IPS-20b (cell line): ENCODE measurements around the gene KIF1C.
A peak's percentile ranks its signal among the peaks of the same experiment; 100 is the strongest.
"Not testable (repeated sequence)": the region's sequence is repeated elsewhere in the genome, so short reads cannot be mapped to it uniquely, and the experiment has no call there.

ENCODE experiments used
- H3K27ac ChIP-seq: one replicate; pipeline ENCODE4 v1.5.1; 2013; ENCODE audit warnings: low read length
- H3K27me3 ChIP-seq: 2 replicates; pipeline ENCODE4 v1.6.1; 2013; ENCODE audit warnings: mild to moderate bottlenecking, low read length, inconsistent platforms; ENCODE audit not compliant: insufficient read depth
- H3K36me3 ChIP-seq: 2 replicates; pipeline ENCODE4 v1.6.1; 2013; ENCODE audit warnings: low read depth, mild to moderate bottlenecking, inconsistent platforms, low read length, moderate library complexity; ENCODE audit not compliant: insufficient read depth
- H3K4me1 ChIP-seq: 2 replicates; pipeline ENCODE4 v1.6.1; 2013; ENCODE audit warnings: mild to moderate bottlenecking, control low read depth, inconsistent platforms, low read length, moderate library complexity; ENCODE audit not compliant: insufficient read depth
- H3K4me3 ChIP-seq: 2 replicates; pipeline ENCODE4 v1.5.1; 2013; ENCODE audit warnings: mild to moderate bottlenecking, low read length, inconsistent platforms
- H3K9ac ChIP-seq: 2 replicates; pipeline ENCODE4 v1.6.1; 2013; ENCODE audit warnings: low read depth, mild to moderate bottlenecking, inconsistent platforms, low read length, moderate library complexity
- H3K9me3 ChIP-seq: 2 replicates; pipeline ENCODE4 v1.6.1; 2013; ENCODE audit warnings: mild to moderate bottlenecking, low read depth, low read length, inconsistent platforms; ENCODE audit not compliant: insufficient read depth

The KIF1C gene

GRCh38 chr17:5019475-5019956 is 21.8 kb downstream of the KIF1C start:
- Histone ChIP-seq H3K9me3 (no peaks in the 10 kb centered on the region), H3K27ac (no peak overlapping the region), H3K4me3 (no peak overlapping the region), H3K9ac (no peak overlapping the region), H3K4me1 (no peaks in the 10 kb centered on the region), H3K36me3 (peaks cover 76% of the 10 kb centered on the region), H3K27me3 (no peaks in the 10 kb centered on the region)

GRCh38 chr17:5020502-5021023 is 22.8 kb downstream of the KIF1C start:
- H3K4me1 ChIP-seq, result no peaks in the 10 kb centered on the region
- H3K36me3 ChIP-seq, result peaks cover 70% of the 10 kb centered on the region
- no peak overlapping the region for H3K27ac ChIP-seq
- H3K9ac ChIP-seq, result no peak overlapping the region
- no peaks in the 10 kb centered on the region for H3K9me3 ChIP-seq
- no peaks in the 10 kb centered on the region for H3K27me3 ChIP-seq
- H3K4me3 ChIP-seq, result no peak overlapping the region

DNA sequence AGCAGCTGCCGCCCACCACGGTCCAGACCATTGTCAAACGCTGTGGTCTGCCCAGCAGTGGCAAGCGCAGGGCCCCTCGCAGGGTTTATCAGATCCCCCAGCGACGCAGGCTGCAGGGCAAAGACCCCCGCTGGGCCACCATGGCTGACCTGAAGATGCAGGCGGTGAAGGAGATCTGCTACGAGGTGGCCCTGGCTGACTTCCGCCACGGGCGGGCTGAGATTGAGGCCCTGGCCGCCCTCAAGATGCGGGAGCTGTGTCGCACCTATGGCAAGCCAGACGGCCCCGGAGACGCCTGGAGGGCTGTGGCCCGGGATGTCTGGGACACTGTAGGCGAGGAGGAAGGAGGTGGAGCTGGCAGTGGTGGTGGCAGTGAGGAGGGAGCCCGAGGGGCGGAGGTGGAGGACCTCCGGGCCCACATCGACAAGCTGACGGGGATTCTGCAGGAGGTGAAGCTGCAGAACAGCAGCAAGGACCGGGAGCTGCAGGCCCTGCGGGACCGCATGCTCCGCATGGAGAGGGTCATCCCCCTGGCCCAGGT is 24.5 kb downstream of the KIF1C start:
- no peak overlapping the region for H3K4me3 ChIP-seq
- H3K36me3 ChIP-seq, result peaks cover 58% of the 10 kb centered on the region
- no peaks in the 10 kb centered on the region for H3K9me3 ChIP-seq
- H3K27me3 ChIP-seq, result no peaks in the 10 kb centered on the region
- H3K27ac ChIP-seq, result no peak overlapping the region
- no peak overlapping the region for H3K9ac ChIP-seq
- no peaks in the 10 kb centered on the region for H3K4me1 ChIP-seq

GRCh38 chr17:5023588-5024147 is 25.9 kb downstream of the KIF1C start:
- Histone ChIP-seq H3K4me1 (no peaks in the 10 kb centered on the region), H3K27ac (no peak overlapping the region), H3K9ac (no peak overlapping the region), H3K9me3 (no peaks in the 10 kb centered on the region), H3K4me3 (no peak overlapping the region), H3K36me3 (peaks cover 48% of the 10 kb centered on the region), H3K27me3 (no peaks in the 10 kb centered on the region)

DNA sequence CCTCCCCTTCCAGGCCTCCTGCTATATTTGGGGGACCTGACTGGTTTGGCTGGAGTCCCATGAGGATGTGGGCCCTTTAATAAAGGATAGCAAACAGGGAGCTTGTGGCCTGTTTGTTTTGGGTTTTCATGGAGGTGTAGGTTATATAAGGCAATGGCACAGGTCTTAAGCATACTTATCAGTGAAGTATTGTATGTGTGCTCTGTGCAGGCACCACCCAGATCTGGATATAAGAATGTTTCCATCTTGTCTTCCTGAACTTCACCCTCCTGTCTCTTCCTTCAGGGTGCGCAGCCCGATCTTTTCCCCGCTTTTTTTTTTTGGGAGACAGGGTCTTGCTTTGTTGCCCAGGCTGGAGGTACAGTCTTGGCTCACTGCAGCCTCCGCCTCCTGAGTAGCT is 26.9 kb downstream of the KIF1C start:
- Histone ChIP-seq H3K36me3 (peaks cover 39% of the 10 kb centered on the region), H3K9me3 (no peaks in the 10 kb centered on the region), H3K4me3 (no peak overlapping the region), H3K27ac (no peak overlapping the region), H3K9ac (no peak overlapping the region), H3K4me1 (no peaks in the 10 kb centered on the region), H3K27me3 (no peaks in the 10 kb centered on the region)

- Histone ChIP-seq H3K9me3 (no peaks in the 10 kb centered on the region), H3K4me3 (no peak overlapping the region), H3K27ac (no peak overlapping the region), H3K36me3 (peaks cover 13% of the 10 kb centered on the region), H3K27me3 (no peaks in the 10 kb centered on the region; the same call in none of the 2 replicates), H3K9ac (no peak overlapping the region), H3K4me1 (no peaks in the 10 kb centered on the region)
Observed at GRCh38 chr17:5027299-5027698, 29.5 kb downstream of the KIF1C start.

GRCh38 chr17:5027916-5028315 is 30.2 kb downstream of the KIF1C start:
- Histone ChIP-seq H3K27me3 (no peaks in the 10 kb centered on the region; the same call in none of the 2 replicates), H3K4me3 (no peak overlapping the region), H3K9ac (no peak overlapping the region), H3K9me3 (no peaks in the 10 kb centered on the region), H3K36me3 (peaks cover 8% of the 10 kb centered on the region), H3K27ac (no peak overlapping the region), H3K4me1 (no peaks in the 10 kb centered on the region)

DNA sequence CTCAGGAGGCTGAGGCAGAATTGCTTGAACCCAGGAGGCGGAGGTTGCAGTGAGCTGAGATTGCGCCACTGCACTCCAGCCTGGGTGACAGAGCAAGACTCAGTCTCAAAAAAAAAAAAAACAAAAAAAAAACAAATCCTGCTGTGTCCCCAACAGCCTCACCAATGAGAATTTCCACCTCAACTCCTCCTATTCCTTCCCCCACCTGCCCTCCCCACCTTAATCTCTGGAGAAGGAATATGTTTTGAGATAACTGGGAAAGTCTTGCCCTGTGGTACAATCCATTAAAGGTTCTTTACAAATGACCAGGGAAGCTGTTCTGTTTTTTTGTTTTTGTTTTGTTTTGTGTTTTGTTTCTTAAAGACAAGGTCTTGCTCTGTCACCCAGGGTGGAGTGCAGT is 32.4 kb downstream of the KIF1C start:
- H3K4me1 ChIP-seq, H3K9ac ChIP-seq, H3K36me3 ChIP-seq, H3K9me3 ChIP-seq, H3K4me3 ChIP-seq, H3K27ac ChIP-seq: not testable (repeated sequence)
- H3K27me3 ChIP-seq, result peaks cover 19% of the 10 kb centered on the region

DNA sequence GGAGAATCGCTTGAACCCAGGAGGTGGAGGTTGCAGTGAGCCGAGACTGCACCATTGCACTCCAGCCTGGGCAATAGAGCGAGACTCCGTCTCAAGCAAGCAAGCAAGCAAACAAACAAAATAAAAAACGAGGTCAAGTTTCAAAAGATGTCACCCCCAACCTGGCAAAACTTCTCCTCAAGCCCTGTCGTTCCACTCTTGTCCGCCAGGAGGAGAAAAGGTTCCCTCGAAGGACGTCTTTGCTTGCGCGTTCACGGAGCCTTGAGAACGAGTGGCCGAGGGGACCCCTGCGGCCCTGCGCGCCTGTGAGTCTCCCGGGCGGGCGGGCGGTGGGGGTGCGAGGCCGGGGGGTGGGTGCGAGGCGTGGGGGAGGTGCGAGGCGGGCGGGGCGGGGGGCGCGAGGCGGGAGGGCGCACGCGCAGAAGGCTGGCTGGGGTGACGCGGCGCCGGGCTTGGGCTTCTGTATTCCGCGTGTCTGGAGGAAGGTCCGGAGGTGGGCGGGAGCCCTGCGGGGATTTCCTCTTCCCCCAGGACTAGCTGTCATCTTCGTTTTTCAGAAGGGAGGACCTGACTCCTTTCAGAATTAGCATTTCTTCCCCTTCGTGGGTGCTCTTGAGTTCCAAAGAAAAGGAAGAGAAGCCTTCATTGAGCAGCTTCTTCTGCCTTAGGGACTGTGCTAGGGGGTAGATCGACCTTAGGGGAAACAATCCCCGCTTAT is 33.8 kb downstream of the KIF1C start:
- Histone ChIP-seq H3K27ac (no peak overlapping the region), H3K4me1 (no peaks in the 10 kb centered on the region), H3K4me3 (peak overlapping the region; percentile 64; the same call in 1 of the 2 replicates), H3K9me3 (no peaks in the 10 kb centered on the region), H3K9ac (no peak overlapping the region), H3K27me3 (peaks cover 21% of the 10 kb centered on the region), H3K36me3 (no peaks in the 10 kb centered on the region)

DNA sequence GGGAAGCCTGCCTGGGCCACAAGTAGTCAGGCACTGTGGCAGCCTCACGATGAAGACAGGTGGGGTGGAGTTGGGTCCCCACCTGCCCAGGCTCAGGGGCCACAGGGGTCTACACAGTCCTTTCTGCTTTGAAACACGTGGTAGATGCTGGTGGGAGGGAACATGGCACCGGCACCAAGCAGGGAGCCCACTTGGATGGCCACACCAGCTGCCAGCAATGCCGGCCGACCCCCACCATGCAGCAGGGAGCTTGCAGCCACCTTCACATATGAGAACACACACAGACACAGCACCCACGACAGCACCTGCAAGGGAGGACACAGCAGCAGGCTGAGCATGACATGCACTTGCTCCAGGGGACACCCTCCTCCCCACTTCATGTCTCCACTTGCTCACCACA is 35.1 kb downstream of the KIF1C start:
- no peaks in the 10 kb centered on the region for H3K4me1 ChIP-seq
- peaks cover 21% of the 10 kb centered on the region for H3K27me3 ChIP-seq
- H3K4me3 ChIP-seq, result no peak overlapping the region
- no peak overlapping the region for H3K27ac ChIP-seq
- H3K9ac ChIP-seq, result no peak overlapping the region
- no peaks in the 10 kb centered on the region for H3K36me3 ChIP-seq
- H3K9me3 ChIP-seq, result no peaks in the 10 kb centered on the region

GRCh38 chr17:5033352-5034015 is 35.7 kb downstream of the KIF1C start:
- peaks cover 21% of the 10 kb centered on the region for H3K27me3 ChIP-seq
- H3K9ac ChIP-seq, result no peak overlapping the region
- no peak overlapping the region for H3K27ac ChIP-seq

More at GRCh38 chr17:5033352-5034015, 35.7 kb downstream of the KIF1C start:
- Histone ChIP-seq H3K9me3 (no peaks in the 10 kb centered on the region), H3K4me3 (no peak overlapping the region), H3K4me1 (no peaks in the 10 kb centered on the region), H3K36me3 (no peaks in the 10 kb centered on the region)
